ENCODE results near the gene NCL. TPM values are rescaled to one million over a fixed set of nuclear protein-coding genes. Genes with fewer than 3 reads are reported as not detected.

The NCL gene
- total RNA-seq, 1 donor from 2014 or later, result 603 TPM

- H3K27ac Mint-ChIP-seq (ENCODE audit: unreplicated experiment), result no peak overlapping the region
- DNase-seq (ENCODE audit: low read depth), result no peak
- Histone ChIP-seq H2AFZ (ENCODE audit: low read depth, low read length) (no peak overlapping the region), H4K20me1 (ENCODE audit: insufficient read depth, low read length) (peaks cover 53% of the 10 kb centered on the region), H3K9me3 (ENCODE audit: insufficient read depth, low read depth, low read length) (no peaks in the 10 kb centered on the region), H3K4me3 (ENCODE audit: insufficient read depth, low read depth, low read length) (no peak overlapping the region), H3K36me3 (ENCODE audit: insufficient read depth, low read length) (peaks cover 52% of the 10 kb centered on the region), H3K27ac (ENCODE audit: low read depth, low read length) (no peak overlapping the region), H3K4me1 (ENCODE audit: insufficient read depth, low read length) (no peaks in the 10 kb centered on the region), H3K79me2 (ENCODE audit: insufficient read depth, low read length) (peaks cover 15% of the 10 kb centered on the region), H3K4me2 (ENCODE audit: low read length) (no peak overlapping the region), H3K9ac (ENCODE audit: low read length) (no peak overlapping the region), H3K27me3 (ENCODE audit: insufficient read depth, low read length) (no peaks in the 10 kb centered on the region)
- H3K4me1 Mint-ChIP-seq (ENCODE audit: low read depth, unreplicated experiment), result peaks cover 5% of the 10 kb centered on the region
- no peaks in the 10 kb centered on the region for H3K27me3 Mint-ChIP-seq (ENCODE audit: low read depth, unreplicated experiment)
- no peak for TF ChIP-seq EZH2 (IDR thresholded peaks at IDR 0.05; ENCODE audit: insufficient read depth, low read length)
- TF ChIP-seq CTCF (IDR thresholded peaks at IDR 0.05; ENCODE audit: insufficient read depth, low read depth, low read length), result no peak
- no peak for FAIRE-seq
- H3K36me3 Mint-ChIP-seq (ENCODE audit: low read depth, unreplicated experiment), result peaks cover 25% of the 10 kb centered on the region
- no peak overlapping the region for H3K4me3 Mint-ChIP-seq (ENCODE audit: unreplicated experiment)
- no peaks in the 10 kb centered on the region for H3K9me3 Mint-ChIP-seq (ENCODE audit: unreplicated experiment)
These were observed 11.3 kb downstream of the NCL start for GRCh38 chr2:231452799-231453508.

GRCh38 chr2:231450548-231450989 lies 13.7 kb downstream of the NCL start:
- Mint-ChIP-seq H3K27ac (ENCODE audit: unreplicated experiment) (no peak overlapping the region), H3K4me3 (ENCODE audit: unreplicated experiment) (no peak overlapping the region), H3K9me3 (ENCODE audit: unreplicated experiment) (no peaks in the 10 kb centered on the region), H3K36me3 (ENCODE audit: low read depth, unreplicated experiment) (peaks cover 16% of the 10 kb centered on the region), H3K27me3 (ENCODE audit: low read depth, unreplicated experiment) (no peaks in the 10 kb centered on the region), H3K4me1 (ENCODE audit: low read depth, unreplicated experiment) (no peaks in the 10 kb centered on the region)
- no peaks in the 10 kb centered on the region for H3K27me3 ChIP-seq (ENCODE audit: insufficient read depth, low read length)
- H3K9ac ChIP-seq (ENCODE audit: low read length), result no peak overlapping the region
- peaks cover 29% of the 10 kb centered on the region for H4K20me1 ChIP-seq (ENCODE audit: insufficient read depth, low read length)
- no peak overlapping the region for H3K4me2 ChIP-seq (ENCODE audit: low read length)
- peaks cover 28% of the 10 kb centered on the region for H3K36me3 ChIP-seq (ENCODE audit: insufficient read depth, low read length)
- H3K27ac ChIP-seq (ENCODE audit: low read depth, low read length), result no peak overlapping the region
- no peak for DNase-seq (ENCODE audit: low read depth)
- FAIRE-seq, result no peak
- H3K79me2 ChIP-seq (ENCODE audit: insufficient read depth, low read length), result no peaks in the 10 kb centered on the region
- no peak overlapping the region for H2AFZ ChIP-seq (ENCODE audit: low read depth, low read length)
- no peak overlapping the region for H3K4me3 ChIP-seq (ENCODE audit: insufficient read depth, low read depth, low read length)
- H3K4me1 ChIP-seq (ENCODE audit: insufficient read depth, low read length), result no peaks in the 10 kb centered on the region
- no peaks in the 10 kb centered on the region for H3K9me3 ChIP-seq (ENCODE audit: insufficient read depth, low read depth, low read length)
- TF ChIP-seq EZH2 (IDR thresholded peaks at IDR 0.05; ENCODE audit: insufficient read depth, low read length) (no peak), CTCF (IDR thresholded peaks at IDR 0.05; ENCODE audit: insufficient read depth, low read depth, low read length) (no peak)

DNA sequence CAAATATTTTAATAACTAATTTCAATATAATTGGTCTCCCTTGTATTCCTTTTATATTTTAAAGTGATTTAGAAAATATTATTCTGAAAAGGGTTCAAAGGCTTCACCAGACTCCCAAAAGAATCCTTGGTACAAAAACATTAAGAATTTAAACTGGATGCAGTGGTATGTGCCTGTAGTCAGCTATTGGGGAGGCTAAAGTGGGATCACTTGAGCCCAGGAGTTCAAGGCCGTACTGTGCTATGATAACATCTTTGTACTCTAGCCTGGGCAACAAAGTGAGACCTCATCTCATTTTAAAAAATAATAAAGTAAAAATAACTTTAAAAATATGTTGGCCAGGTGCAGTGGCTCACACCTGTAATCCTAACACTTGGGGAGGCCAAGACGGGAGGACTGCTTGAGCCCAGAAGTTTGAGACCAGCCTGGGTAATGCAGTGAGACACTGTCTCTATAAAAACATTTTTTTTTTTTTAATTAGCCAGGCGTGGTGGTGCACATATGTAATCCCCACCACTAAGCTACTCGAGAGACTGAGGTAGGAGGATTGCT lies 14.7 kb downstream of the NCL start:
- Mint-ChIP-seq H3K9me3 (ENCODE audit: unreplicated experiment) (no peaks in the 10 kb centered on the region), H3K27ac (ENCODE audit: unreplicated experiment) (no peak overlapping the region), H3K4me1 (ENCODE audit: low read depth, unreplicated experiment) (no peaks in the 10 kb centered on the region), H3K36me3 (ENCODE audit: low read depth, unreplicated experiment) (peaks cover 10% of the 10 kb centered on the region), H3K27me3 (ENCODE audit: low read depth, unreplicated experiment) (no peaks in the 10 kb centered on the region), H3K4me3 (ENCODE audit: unreplicated experiment) (no peak overlapping the region)
- FAIRE-seq (no peak), DNase-seq (ENCODE audit: low read depth) (no peak)
- Histone ChIP-seq H3K36me3 (ENCODE audit: insufficient read depth, low read length) (peaks cover 18% of the 10 kb centered on the region), H3K9ac (ENCODE audit: low read length) (no peak overlapping the region), H3K4me1 (ENCODE audit: insufficient read depth, low read length) (no peaks in the 10 kb centered on the region), H3K27ac (ENCODE audit: low read depth, low read length) (no peak overlapping the region), H3K79me2 (ENCODE audit: insufficient read depth, low read length) (no peaks in the 10 kb centered on the region), H3K4me2 (ENCODE audit: low read length) (no peak overlapping the region), H4K20me1 (ENCODE audit: insufficient read depth, low read length) (peaks cover 19% of the 10 kb centered on the region), H3K9me3 (ENCODE audit: insufficient read depth, low read depth, low read length) (no peaks in the 10 kb centered on the region), H3K4me3 (ENCODE audit: insufficient read depth, low read depth, low read length) (no peak overlapping the region), H3K27me3 (ENCODE audit: insufficient read depth, low read length) (no peaks in the 10 kb centered on the region), H2AFZ (ENCODE audit: low read depth, low read length) (no peak overlapping the region)
- TF ChIP-seq CTCF (IDR thresholded peaks at IDR 0.05; ENCODE audit: insufficient read depth, low read depth, low read length), result no peak
- TF ChIP-seq EZH2 (IDR thresholded peaks at IDR 0.05; ENCODE audit: insufficient read depth, low read length), result no peak

Measured in astrocyte (in vitro differentiated cells and primary cell).